Stimulated activated CD4-positive, alpha-beta T cell treated with anti-CD3 and anti-CD28 coated beads, TNF-alpha, amount 100 ng/mL, for 4 hours (primary cell): ENCODE results near the gene VIT.

Experiments used
- DNase-seq, 3 experiments: peaks; one replicate each; pipeline ENCODE4 v3.0.0-alpha.2; 2020; ENCODE audit warnings: low read depth in 3 of 3

VIT gene, protein sequence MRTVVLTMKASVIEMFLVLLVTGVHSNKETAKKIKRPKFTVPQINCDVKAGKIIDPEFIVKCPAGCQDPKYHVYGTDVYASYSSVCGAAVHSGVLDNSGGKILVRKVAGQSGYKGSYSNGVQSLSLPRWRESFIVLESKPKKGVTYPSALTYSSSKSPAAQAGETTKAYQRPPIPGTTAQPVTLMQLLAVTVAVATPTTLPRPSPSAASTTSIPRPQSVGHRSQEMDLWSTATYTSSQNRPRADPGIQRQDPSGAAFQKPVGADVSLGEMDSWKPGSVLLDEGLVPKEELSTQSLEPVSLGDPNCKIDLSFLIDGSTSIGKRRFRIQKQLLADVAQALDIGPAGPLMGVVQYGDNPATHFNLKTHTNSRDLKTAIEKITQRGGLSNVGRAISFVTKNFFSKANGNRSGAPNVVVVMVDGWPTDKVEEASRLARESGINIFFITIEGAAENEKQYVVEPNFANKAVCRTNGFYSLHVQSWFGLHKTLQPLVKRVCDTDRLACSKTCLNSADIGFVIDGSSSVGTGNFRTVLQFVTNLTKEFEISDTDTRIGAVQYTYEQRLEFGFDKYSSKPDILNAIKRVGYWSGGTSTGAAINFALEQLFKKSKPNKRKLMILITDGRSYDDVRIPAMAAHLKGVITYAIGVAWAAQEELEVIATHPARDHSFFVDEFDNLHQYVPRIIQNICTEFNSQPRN

DNA sequence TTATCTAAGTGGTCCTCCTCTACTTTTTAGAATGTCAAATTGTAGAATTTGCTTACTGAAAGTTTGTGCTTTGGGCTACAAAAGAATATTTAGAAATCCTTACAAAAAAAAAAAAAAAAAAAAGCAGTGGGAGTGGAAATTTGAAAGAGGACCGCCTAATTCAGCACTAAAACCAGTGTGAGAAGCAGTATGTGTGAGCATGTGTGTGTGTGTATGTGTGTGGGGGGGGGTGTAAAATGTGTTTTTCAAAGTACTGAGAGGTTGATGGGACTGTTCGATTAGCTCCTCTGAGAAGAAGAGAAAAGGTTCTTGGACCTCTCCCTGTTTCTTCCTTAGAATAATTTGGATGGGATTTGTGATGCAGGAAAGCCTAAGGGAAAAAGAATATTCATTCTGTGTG, at the start of gene VIT:
VIT (plus strand) TSS at position 175 of the 400 bp plus-strand sequence. CDS start 19,664 bp downstream, outside the sequence.
- no peak for DNase-seq

DNA sequence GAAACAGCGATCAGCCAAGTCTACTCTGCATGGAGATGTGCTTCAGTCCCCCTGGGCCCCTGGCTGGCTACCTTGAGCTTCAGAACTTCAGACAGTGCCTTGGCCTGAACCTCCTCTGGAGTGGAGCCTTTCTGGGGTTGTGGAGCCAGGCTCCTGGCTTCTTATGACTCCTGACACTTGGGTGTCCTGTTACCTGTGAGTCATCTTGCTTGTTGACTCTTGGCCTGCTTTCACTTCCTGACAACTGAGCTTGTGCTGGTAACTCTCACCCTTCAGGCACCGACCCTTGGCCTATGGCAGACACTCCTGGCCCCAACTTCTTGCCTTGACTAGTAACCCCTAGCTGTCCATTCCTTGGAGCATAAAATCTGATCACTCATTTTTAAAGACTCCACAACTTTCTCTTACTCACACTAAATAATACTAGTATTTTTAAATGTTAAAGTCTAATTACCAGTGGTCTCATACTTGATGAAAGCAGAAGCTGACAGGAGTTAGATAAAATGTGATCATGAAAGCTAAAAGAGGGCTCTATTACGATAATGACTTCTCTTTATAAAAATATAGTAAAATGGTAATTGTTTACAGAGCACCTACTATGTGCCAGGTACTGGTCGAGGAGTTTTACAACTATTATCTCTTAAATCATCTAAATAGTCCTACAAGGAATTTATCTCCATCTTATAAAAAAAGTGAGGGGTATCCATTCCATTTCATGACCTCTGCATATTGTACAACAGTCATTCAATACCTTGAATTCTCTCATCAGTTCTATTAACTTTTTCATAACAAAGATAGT, 46.3 kb upstream of the VIT start:
- no peak for DNase-seq

GRCh38 chr2:36653155-36653554, 43.4 kb upstream of the VIT start:
- no peak for DNase-seq

DNA sequence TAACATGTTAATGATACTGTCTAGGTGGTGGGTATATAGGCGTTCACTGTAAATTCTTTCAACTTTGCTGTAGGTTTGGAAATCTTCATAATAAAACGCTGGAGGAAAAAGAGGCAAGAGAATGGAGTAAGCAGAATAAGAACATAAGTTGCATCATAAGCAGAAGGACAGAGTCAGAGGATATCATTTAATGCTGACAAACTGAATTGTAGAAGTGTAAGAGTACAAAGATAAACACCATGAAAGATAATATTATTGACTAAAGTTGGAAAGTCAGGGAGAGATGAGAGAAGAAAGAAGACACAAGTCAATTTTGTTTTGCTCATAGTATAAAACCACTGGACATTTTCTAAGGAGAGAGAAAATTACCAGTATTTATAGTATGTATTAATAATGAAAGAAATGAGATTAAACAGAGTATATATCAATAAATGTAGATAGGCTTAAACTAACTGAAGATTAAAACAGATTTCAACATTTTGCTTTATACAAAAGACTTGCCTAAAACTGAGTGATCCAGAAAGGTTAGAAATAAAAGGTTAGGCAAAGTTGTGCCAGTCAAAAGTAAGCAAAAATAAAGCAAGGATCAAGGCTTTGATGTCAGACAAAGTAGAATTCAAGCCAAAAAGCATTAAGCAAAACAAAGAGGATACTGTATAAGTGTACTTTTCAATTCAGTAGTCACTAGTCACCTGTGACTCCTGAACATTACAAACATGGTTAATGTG, 42.4 kb upstream of the VIT start:
- DNase-seq, result no peak

DNA sequence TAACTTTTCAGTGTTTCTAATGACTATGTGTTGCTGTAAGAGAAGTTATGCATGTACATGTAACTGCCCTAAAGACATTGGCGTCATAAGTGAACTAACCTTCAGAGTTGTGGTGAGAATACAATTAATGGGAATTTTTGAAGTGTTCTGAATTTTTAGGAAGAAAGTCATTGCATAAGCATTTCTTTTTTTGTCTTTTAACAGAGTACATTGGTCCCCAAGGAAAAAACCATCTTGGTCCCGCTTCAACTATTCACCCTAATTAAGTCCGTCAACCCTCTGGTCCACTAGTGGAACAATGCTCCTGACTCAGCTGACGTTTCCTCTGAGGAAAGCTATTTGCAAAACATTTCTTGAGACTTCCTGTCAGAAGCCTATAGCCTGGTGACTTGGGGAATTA, 41.1 kb upstream of the VIT start:
- DNase-seq, result no peak

DNA sequence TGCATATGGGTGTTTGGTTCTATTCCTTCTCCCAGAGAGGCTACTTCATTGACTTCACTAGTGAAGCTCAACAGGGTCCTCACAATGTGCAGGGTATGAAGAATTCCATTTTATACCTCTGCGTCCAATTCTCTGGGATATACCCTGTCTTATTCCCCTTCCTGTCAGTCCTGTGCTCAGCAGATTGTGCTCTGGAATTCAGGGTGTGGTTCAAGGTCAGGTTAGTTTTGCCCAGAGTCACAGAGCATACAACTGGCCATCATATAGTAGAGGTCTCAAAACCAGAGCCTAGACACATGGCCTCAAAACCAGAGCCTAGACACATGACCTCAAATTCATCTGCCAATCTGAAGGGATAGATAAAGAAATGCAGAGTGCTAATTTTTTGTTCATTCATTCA, 38.8 kb upstream of the VIT start:
- no peak for DNase-seq

GRCh38 chr2:36658277-36658748, 38.2 kb upstream of the VIT start:
- no peak for DNase-seq

DNA sequence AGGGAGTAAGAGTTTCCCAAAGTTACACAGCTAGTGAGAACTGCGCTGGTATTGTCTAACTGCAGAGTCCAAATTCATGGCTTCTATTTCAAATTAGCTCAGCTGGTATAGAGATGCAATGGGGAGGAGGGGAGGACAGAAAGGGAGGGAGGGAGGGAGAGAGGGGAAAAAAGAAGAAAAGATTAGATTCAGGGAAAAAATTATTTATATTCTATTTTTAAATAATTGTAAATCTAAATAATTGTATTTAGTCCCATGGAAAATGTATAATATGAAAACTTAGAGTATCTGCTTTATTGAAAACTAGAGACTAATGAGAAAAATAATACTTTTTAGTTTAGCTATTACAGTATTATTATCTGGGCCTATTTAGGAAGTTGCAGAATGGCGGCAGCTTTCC, 37.3 kb upstream of the VIT start:
- DNase-seq, result no peak

DNA sequence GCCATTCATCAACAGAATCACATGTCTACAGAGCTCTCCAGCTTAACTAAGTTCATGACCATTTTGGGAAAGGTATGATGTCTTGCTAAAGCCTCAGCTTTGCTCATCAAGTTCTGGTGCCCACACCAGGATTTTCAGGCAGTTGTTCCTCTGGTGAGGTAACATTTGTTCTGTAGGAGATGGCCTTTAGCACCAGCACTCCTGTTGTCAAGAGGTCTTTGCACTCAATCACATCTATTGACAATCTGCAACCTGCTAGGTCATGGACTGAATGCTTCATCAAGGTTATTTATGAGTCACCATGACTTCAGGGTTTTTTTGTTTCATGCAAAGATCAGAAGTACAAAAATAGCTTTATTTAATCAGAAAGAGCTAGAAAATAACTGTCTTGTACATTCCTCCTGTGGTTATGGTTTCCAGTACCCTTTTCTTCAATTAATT, 36.6 kb upstream of the VIT start:
- no peak for DNase-seq

DNA sequence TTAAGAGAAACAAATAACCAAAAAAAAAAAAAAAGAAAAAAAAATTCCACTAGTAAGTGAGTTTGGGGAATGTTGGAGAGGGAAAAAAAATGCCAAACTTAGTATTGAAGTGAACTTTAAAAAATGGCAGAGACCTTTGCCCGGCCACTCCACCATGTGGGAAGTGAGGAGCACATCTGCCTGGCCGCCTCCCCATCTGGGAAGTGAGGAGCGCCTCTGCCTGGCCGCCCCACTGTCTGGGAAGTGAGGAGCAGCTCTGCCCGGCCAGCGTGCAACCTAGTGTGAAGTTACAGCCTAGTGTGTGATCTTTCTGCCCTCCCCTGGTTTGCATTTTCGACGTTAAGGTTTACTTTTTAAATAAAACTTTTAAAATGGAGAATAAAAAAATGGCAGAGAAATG, 33.9 kb upstream of the VIT start:
- DNase-seq, result no peak

DNA sequence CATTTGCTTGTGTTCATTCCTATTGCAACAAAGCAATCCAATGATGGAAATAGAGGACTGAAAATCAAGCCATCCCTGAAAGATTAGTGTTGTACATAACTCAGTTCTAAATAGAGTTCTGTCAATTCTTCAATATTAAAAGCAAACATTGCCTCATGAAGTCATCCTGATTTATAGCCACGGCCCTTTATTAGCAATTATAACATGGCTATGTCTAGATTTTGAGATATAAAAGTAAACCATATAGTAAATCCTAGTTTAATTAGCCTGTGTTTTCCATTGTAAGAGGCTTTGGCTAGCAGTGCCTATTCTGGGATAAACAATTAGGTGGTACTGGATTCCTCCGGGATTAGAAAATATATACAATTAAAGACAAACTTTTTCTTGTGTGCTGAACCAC, 33.2 kb upstream of the VIT start:
- no peak for DNase-seq

DNA sequence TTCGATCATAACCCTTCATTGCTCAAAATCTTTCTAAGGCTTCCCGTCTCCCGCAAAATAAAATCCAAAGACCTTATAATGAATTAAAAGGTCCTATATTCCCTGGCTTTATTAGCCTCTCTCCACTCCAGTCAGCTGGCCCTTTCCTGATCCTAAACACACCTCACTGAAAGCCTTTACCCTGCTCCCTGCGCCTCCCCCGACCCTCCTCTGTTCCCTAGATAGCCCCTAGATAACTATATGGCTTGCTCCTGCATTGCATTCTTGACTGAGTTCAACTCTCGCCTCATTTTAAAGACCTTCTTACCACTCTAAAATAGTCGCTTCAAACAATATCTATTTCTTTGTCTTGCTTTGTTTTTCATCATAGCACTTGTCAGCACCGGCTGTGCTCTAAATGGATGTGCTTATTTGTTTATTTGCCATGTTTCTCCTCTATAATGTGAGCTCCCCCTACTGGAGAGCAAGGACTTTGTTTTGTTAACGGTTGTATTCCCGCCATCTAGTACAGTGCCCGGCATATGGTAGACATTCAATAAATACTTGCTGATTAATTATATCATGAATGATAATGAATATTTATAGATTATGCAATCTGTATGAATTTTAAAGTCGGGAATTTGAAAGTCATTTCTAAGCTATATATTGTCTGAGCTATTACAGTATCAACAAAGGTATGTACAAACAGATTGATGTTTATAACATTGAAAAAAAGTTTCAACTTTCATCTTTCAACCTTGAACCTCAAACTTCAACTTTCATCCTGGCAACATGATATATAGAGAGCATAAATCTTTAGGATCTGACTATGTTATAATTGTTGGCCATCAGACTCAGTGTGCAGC, 32.4 kb upstream of the VIT start:
- no peak for DNase-seq

GRCh38 chr2:36664696-36665076, 31.8 kb upstream of the VIT start:
- DNase-seq, result no peak

- DNase-seq, result no peak
These were observed 28.6 kb upstream of the VIT start for GRCh38 chr2:36667931-36668330.

DNA sequence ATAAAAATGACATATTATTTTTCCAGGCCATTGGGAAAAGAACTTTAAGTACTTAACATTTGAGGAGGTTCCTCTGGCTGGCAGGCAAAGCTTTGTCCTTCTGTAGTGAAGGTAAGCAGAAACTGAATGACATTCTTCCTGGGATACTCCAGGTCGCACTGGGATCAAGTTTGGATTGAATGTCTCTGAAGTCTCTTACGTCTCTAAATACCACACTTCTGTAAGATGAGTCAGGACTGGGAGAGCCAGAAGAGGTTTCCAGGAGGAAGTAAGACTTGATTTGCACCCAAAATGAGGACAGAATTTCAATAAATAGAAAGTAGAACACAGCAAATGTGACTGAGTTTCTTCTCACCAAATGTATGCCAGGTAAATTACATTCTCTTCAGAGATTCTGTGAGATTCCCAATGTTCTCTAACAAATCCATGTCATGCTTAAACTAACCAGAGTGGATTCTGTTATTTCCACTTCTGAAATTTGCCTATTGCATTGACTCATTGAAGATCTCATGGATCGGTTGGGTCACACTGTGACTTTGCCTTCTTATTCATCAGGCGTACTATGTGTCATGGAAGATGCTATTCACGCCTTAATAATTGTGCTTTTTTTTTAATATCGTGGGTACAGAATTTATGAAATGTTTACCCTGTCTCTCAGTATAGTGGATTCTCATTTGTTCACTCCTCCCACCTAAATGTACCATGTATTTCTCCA, 25.5 kb upstream of the VIT start:
- DNase-seq, result no peak

- no peak for DNase-seq
These were observed 24.8 kb upstream of the VIT start for GRCh38 chr2:36671731-36672130.

GRCh38 chr2:36672199-36672598, 24.3 kb upstream of the VIT start:
- no peak for DNase-seq

DNA sequence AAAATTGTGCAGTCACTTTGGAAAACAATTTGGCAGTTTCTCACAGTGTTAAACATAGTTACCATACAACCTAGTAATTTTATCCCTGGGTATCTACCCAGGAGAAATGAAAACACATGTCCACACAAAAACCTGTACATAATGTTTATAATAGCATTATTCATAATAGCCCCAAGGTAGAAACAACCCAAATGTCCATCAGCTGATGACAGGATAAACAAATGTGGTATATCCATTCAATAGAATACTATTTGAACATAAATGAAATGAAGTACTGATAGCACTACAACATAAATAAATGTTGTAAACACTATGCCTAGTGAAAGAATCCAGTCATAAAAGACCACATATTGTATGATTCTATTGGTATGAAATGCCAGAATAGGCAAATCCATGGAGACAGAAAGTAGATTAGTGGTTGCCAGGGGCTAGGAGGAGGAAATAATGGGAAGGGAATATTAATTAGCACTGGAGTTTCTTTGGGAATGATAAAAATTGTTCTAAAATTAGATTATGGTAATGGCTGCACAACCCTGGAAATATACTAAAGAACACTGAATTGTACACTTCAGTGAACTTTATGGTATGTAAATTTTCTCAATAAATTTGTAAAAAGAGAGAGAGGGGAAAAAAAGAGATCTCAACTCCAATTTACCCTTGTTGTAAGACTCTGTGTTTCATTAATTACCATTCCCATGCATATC, 20.8 kb upstream of the VIT start:
- DNase-seq, result no peak

DNA sequence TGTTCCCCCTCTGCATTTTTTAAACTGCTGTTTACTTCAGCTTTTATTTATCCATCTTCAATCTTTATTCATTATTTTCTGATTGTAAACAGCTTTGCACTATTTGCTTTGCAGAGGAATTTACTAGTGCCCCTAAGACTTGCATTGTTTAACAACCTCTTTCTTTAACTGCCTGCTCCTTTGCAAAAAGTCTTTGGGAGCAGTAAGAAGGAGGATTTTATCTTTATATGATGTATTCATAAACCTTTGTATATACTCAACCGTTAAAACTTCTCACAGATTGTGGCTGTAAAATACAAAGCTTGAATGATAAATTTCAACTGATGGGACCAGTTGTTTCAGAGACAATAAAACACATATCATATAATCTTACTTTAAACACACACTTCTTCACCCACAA, 20.1 kb upstream of the VIT start:
- no peak for DNase-seq

DNA sequence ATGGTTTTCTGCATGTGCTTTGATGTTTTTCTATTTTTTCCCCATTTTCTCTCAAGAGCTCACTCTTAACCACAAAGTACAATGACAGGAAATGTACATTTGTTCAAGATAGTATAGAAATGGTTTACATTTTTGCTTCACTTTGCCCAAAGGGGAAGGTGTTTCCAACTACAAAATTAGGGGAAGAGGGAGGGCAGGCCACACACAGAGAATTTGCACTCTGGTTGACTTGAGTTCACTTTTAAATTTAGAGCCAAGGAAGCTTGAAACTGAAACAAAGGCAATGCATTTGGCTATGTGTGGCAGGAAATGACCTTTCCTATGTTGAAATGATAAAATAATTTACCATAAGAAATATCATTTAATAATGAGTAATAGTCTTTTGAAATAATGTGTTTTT, 19.1 kb upstream of the VIT start:
- DNase-seq, result no peak
